Keratinocyte (primary cell): Measurements from ENCODE around the gene SKAP1.

Experiments
- EZH2 ChIP-seq: IDR thresholded peaks from one replicate; pipeline ENCODE4 v1.6.1; 2012; ENCODE audit warnings: inconsistent platforms, mild to moderate bottlenecking, low read length, moderate library complexity
- TF ChIP-seq, protein P1 (sequence below), 3 experiments: IDR thresholded peaks in 1 of 3; conservative IDR thresholded peaks in 1 of 3; optimal IDR thresholded peaks in 1 of 3; 2 replicates in 2 of 3; 3 replicates in 1 of 3; pipeline versions ENCODE3 to v1.5.1; 2011; ENCODE audit warnings: low read length in 3 of 3, mild to moderate bottlenecking in 3 of 3, moderate library complexity in 2 of 3, control low read depth in 1 of 3, inconsistent platforms in 1 of 3; ENCODE audit not compliant: insufficient read depth in 2 of 3; ENCODE audit errors: extremely low read depth in 1 of 3

DNA sequence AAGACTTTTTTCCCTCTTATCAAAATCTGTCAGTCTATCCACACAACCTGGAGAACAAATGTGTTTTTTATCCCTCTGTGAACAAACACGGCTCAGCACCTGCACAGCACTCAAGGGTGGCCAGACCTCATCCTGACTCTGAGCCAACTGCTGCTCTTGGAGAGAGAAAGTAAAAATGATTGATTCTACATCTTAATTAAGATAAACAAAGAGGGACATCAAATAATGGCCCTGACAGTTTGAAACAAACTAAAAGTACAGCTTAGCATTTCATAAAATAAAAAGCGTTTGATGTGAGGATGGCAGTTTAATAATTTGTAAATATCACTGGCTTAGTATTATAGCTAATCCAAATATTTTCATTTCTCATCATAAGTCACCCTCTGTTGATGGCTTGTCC, 216.2 kb downstream of the SKAP1 start:
- TF ChIP-seq, protein P1, sequence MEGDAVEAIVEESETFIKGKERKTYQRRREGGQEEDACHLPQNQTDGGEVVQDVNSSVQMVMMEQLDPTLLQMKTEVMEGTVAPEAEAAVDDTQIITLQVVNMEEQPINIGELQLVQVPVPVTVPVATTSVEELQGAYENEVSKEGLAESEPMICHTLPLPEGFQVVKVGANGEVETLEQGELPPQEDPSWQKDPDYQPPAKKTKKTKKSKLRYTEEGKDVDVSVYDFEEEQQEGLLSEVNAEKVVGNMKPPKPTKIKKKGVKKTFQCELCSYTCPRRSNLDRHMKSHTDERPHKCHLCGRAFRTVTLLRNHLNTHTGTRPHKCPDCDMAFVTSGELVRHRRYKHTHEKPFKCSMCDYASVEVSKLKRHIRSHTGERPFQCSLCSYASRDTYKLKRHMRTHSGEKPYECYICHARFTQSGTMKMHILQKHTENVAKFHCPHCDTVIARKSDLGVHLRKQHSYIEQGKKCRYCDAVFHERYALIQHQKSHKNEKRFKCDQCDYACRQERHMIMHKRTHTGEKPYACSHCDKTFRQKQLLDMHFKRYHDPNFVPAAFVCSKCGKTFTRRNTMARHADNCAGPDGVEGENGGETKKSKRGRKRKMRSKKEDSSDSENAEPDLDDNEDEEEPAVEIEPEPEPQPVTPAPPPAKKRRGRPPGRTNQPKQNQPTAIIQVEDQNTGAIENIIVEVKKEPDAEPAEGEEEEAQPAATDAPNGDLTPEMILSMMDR (optimal IDR thresholded peaks at IDR 0.05 in 1 of 3, IDR thresholded peaks at IDR 0.05 in 1 of 3, conservative IDR thresholded peaks at IDR 0.05 in 1 of 3; ENCODE audit: extremely low read depth in 1 of 3, insufficient read depth in 2 of 3, low read length in 3 of 3) = no peak
- TF ChIP-seq EZH2 = no peak
